GM18511 (cell line): Measurements from ENCODE around the gene OSBPL1A.

Experiments
- ATAC-seq: cut with Tn5 transposase; IDR thresholded peaks from one replicate; pipeline ENCODE4 v1.9.1; 2021; ENCODE audit warnings: mild to moderate bottlenecking, moderate library complexity; ENCODE audit not compliant: unreplicated experiment

OSBPL1A gene

DNA sequence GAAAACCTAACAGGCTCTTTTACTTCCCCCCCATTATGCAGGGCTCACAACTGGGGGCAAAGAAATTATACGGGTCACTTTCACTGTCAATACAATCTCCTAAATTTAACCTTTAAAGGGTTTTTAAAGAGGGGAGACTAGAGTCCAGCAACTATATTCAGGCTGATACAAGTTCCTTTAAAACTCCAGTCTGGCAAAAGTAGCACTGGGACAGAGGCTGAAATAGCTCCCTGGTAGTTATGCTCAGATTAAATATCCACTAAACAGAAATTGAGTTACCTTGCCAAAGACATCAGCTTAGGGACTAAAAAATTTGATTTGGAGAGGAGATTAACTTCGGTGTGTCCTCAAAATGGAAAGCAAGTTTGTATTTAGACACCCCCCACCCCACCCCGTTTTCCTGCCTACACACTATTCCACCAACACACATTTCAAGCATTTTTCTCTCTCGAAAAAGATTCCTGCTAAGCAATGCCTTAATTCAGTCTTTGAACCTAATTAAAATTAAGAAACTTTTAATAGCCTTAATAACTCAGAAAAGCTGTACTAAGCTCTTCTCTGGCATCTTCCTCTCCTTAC lies 127.2 kb downstream of the OSBPL1A start:
- ATAC-seq: no peak

DNA sequence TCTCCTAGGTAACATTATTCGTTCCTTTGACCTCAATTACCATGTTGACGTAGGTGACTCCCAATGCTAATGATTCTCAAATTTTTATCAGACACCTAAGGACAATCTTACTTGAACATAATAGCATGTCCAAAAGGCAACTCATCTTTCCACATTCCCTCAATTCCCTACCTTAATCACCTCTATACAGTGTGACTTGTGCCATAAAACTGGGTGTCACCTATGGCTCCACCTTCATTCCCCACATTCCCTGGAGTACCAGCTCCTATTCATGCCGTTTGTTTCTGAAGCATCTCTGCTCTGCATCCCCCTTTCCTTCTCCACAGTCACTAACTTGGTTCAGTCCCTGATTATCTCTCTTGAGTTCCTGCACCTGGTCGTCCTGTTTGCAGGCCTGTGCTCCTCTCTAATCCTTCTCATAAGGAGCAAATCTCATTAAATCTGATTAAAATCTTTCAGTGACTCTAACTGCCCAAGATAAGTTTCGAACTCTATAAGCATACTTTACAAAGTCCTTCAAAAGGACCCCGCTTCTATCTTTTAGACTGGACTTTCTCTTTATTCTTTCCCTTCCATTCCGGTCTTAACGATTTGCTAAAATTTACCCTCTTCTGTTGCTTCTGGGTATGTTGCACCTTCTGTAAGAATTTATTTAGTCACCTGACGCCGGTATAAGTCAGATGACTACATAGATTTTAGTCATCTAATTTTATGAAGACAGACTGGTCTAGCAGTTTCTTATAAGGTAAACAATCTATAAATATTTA lies 128.7 kb downstream of the OSBPL1A start:
- no peak for ATAC-seq

DNA sequence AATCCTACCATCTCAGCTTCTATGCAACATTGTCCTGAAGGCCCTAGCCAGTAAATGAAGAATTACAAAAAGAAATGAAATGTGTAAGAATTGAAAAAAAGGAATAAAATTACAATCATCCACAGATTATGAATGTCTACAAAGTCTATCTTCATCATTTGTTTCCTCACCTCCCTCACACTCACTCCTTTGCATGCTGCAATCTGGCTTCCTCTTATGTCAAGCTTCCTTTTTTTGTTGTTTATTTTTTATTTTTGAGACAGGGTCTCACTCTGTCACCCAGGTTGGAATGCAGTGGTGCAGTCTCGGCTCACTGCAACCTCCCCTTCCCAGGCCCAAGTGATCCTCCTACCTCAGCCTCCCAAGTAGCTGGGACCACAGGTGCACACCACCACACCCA lies 129.7 kb downstream of the OSBPL1A start:
- ATAC-seq: no peak

DNA sequence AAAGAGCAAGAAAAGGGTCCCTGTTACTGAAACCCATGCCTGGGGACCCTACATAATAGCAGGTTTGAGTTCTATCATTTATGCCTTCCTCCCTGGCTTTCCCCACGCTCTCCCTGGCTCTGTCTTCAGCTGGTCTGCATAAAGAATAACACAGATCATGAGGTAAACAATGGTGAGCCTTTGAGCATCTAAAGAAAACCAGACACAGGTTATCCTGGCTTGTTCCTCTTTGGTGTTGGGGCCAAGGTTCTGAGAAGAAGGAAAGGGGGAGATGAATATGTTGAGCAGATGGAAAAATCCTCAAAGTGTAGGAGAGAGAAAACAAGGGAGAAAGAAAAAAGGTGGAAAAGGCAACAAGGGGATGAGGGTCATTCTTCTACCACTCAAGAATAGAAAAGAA lies 131.5 kb downstream of the OSBPL1A start:
- ATAC-seq: no peak

DNA sequence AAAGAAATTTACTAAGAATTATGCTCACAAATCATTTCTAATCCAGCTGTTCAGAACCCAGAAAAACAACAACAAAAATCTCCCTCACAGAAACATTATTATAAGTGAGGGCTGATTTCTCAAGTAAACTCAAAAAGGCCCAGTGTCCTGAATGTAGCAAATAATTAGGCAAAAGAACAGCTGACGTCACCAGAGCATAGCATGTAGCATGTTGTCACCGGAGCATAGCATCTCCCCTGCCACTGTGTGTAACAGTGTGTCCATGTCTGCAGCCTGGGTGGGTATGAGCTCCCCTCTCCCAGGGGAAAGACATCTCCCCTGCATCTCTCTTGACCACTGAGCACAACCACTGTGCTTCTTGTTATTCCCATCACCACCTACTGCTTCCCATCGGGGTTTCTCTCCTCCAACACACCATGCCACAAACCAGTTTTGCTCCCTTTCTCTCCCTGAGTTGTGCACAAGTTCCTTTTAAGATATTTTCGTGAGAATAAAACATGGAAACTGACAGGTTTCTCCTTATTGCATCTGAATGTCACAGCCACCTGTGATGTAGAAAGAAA lies 132.0 kb downstream of the OSBPL1A start:
- no peak for ATAC-seq

DNA sequence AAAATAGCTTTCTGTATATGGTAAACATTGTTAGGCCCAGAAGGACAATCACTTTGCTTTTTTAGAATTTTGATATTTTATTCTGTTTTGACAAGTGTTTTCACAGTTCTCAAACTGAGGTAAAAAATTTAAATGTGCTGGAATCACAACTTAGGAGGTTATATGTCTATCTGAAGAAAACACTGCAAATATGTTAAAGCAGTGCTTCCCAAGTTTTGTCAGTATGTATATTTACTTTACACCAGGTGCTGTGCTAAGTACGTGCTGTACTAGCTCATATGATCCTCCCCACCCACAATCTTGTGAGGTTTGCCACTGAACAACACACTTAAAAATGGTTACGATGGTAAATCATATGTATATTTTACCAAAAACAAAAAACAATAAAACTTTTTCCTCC lies 134.6 kb downstream of the OSBPL1A start:
- no peak for ATAC-seq

DNA sequence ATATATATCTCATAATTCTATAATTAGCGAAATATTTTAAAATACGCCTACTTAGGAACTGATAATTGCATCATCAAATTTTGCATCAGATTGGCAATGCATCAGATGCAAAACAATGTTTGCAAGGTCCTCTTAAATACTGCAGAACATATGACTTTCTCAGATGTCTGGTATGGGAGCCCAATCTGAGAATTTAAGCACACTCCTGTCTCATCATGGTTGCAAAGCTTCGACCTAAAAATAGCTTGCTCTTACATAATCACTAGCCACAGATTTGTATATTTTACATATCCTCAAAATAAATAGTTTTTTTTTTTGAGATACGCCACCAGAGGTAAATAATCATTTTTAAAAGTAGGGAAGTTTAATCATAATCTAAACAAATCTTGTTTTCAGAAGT lies 135.5 kb downstream of the OSBPL1A start:
- no peak for ATAC-seq

DNA sequence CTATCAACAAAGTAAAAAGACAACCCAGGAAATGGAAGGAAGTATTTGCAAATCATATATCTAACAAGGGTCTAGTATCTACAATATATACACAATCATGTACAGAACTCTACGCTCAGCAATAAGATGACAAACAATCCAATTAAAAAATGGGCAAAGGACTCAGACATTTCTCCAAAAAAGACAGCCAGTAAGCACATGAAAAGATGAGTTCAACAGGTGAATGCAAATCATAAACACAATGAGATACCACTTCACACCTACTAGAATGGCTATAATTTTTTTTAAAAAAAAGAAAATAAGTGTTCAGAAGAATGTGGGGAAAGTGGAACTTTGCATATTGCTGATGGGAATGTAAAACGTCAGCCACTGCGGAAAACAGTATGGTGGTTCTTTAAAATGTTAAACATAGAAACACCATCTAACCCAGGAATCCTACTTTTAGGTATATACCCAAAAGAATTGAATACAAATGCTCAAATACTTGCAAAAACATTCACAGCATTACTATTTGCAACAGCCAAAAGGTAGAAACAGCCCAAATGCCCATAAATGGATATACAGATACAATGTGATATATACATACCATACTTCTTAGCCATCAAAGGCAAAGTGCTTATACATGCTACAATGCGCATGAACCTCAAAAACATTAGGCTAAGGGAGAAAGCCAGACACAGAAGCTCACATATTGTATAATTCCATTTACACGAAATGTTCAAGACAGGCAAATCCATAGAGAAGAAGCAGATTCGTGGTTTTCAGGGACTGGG lies 137.6 kb downstream of the OSBPL1A start:
- ATAC-seq: no peak

DNA sequence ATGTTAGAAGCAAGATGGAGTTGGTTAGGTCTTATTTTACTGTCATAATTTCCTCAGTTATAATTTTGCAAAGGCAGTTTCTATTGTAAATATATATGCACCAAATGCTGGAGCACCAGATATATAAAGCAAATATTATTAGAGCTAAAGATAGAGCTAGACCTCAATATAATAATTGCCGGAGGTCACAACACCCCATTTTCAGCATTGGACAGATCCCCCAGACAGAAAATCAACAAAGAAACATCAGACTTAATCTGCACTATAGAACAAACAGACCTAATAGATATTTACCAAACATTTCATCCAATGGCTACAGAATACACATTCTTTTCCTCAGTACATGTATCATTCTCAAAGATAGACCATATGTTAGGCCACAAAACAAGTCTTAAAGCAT lies 143.6 kb downstream of the OSBPL1A start:
- no peak for ATAC-seq

DNA sequence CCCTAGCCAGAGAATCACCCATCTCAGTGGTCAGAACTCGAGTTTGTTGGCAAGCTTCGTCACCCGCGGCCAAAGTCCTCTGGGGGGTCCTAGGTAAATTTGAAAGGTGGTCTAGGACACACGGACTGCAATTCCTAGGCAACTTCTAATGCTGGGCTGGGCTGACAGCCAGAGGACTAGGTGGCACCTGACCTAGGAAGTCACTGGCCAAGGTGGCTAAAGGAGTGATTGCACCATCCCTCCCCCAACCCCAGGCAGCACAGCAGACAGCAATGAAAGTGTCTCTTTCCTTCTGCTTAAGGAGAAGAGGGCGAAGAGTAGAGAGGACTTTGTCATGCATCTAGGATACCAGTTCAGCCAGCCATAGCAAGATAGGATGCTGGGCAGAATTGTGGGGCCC lies 147.9 kb downstream of the OSBPL1A start:
- no peak for ATAC-seq

DNA sequence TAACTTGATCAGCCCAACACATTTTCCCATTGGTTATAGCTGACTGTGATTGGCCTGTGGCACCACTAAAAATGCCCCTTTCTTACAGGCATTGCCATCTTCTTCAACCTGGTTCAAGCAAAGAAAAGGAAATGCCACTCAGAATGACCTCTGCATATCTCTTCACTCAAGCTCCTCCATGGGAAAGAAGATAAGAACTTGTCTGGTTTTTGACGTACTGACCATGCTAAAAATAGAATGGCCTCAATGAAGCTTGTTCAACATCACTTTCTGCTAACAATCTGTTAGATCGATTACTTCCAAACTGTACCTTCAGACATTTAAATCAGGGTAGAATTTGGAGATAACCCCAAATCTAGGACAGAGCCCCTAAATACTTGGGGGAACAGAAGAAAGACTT lies 149.3 kb downstream of the OSBPL1A start:
- no peak for ATAC-seq

DNA sequence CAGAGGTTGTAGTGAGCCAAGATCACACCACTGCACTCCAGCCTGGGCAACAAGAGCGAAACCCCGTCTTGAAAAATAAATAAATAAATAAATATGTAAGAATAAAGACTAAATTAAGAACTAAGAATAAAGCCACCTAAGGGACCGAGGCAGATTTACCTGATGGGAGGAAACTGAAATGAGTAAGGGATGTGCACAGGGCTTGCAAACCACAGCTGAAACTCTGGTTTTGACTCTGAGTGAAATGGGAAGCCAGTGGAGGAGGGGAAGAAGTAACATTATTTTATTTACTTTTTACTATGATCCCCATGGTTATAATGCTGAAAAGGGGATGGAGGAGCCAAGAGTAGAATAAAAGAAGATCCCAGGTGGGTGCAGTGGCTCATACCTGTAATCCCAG lies 151.5 kb downstream of the OSBPL1A start:
- peak; percentile 91 for ATAC-seq

DNA sequence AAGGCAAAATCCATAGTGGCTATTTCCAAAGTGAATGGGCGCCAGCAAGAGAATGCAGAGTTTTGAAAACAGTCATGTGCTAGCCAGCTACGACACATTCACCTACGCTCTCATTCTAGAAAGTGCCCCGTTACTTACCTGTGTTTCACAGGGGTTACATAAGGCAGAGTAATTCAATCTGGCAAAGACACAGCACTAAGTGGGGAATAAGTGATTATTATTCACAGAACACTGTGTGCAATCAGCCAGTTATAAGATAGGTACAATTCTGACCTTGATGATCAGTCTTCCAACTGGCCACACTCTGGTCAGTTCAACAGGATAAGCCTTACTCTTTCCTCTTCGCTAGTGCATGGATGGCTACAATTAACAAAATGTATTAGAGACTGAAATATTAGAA lies 152.9 kb downstream of the OSBPL1A start:
- ATAC-seq: no peak

DNA sequence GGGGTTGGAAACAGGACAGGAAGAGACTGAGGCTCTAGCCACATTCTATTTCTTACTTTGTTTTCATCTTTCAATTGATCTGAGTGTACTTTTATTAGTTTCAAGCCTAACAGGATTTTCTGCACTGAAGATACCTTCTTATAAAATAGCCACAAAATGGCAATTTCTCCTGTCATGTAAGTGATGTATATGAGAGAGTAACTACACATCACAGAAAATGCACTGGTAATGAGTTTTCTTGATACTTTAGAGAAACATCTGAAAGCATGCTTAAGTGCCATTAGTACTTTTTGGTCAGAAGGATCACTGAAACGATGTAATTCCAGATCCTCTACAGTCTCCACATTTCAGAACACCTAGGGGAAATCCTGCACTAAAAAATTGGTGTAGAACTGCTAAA lies 153.9 kb downstream of the OSBPL1A start:
- ATAC-seq: no peak

DNA sequence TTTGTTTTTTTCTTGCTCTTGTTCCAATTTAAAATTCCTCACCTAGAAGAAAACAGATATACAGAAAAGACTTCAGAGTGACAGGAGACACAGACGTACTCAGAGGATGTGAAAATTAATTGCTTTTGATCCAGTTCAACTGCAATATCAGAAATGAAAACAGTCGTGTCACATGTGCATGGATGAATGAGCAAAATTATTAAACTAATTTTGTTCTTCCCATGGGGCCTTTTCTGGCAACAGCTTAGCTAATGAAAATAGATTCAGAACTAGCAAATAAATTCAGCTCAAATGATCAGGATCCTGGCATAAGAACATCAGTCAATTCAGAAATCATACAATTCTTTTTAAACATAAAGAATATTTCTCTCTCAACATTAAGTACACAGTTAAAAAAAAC lies 158.3 kb downstream of the OSBPL1A start:
- no peak for ATAC-seq

DNA sequence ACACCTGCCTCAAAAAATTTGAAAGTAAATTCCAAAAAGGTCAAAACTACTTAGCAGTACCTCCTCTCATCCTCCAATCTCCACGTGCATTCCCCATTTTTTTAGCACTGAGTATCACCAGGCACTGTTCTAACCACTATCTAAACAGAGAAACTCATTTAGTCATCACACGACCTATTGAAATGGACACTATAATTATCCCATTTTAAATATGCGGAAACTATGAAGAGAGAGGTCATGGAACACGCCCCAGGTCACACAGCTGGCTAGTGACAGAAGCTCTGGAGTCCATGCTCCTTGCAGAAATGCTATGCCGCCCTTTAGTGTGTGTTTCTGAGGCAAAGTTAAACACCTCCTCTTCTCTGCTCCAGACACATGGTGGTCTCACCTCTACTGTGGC lies 159.2 kb downstream of the OSBPL1A start:
- ATAC-seq: no peak

DNA sequence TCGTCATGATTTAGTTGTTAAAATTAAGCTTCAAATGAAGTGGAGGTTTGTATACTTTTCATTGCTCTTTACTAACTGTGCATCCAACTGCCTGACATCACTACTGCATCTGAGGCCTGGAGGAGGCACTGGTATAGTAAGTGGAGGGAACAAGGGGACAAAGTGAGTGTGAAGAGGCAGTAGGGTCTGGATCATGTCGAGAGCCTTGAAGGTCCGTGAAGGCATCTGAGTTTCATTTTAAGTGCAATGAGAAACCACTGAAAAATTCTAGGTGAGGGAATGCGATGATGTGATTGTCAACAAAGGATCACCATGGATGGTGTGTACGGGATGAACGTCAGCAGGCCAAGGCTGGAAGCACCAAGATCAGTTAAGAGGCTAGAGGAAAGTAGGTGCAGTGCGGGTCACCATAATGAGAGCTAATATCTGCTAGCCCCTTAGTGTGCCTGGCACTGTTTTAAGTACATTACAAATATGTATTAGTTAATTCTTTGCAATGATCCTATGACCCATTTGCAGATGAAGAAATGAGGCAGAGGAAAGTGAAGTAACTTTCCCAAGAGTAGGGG lies 162.7 kb downstream of the OSBPL1A start:
- no peak for ATAC-seq

DNA sequence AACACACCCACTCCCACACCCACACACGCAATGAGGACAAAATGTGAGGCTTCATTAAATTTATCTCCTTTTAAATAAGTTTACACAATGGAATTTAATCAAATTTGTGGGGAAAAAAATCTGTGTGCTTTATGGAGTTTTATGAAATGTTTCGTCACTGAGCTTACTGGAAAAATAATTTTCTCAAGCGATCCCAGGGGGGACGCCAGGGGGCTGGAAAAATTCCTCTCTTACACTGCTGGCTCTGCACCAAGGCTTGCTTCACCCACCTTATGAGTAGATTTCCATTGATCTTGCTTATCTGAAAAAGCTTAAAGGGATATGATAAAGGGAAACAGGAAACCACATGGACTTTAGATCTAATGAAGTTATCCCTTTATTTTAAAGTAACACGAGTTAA lies 163.3 kb downstream of the OSBPL1A start:
- ATAC-seq: no peak

DNA sequence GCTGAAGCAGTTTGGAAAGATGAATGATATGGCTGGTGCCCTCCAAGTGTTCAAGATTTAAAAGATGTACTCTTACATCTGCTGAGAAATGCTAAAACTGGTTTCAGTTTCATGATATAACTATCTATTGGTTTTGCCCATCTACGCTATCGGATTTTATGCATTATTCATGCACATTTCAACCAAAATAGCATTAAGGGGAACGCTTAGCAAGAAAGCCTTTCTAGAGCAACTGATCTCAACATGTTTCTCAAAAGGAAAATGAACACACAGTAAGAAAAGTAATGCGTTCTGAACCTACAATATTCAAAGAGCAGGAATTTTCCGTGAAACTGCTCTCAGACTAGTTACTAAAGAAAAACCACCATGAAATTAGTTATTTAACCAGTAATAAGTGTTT lies 164.8 kb downstream of the OSBPL1A start:
- ATAC-seq: no peak

DNA sequence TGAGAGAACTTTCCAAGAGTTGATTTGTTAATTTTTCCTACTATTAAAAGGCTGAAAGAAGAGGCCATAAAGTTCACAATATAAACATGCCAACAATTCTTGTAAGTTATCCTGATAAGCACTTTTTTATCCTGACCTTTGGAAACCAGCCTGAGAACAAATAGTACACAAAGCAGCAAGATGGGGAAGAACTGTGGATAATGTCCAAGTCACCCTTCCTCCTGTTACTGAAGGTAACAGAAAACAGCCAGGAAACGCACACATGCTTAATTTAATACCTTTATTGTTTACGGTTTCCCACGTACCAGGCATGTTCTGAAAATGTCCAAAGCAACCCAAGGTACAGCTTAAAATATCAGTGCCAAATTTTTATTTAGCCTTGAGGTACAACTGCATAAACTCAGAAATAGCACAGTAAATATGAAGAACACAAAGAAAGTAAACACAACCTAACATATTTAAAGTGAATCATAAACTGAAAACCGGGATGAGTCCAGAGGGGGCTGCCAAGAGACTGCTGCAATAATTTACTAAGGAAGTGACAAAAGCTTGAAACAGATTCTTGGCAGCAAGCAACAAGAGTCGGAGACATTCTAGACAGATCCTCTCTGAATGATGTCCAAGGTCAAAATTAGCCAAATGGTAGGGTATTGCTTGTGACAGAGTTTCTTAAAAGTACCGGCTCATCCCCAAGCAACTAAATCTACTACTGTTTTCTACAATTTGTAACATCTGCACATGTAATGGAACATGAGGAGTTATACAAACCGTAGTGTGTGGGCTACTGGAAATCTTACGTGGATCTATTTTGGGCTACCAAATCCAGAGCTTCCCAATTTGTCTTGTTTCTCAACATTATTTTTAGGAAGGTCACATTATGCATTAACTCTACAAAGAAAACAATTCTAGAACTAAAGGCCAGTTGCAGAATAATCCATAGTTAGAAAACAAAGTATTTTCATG lies 165.6 kb downstream of the OSBPL1A start:
- ATAC-seq: no peak
